ENCODE results near the gene SCYL2.

Gene SCYL2

DNA sequence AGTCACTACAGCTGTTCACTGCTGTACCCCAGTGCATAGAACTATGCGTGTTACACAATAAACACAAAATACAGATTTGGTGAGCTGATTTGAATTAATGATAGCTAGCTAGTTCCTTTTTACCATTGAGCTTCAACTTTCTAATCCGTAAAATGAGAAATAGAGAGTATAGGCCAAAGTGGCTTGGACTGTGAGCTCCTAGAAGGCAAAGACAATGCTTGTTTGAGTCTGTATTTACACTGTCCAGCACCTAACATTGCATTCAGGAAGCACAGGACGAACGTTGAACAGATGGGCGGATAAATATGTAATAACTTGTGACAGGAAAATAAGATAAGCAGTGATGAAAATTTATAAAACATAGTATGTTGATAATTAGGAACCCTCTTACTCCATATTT is 121.4 kb downstream of the SCYL2 start:
- H3K4me1 ChIP-seq (ENCODE audit: control insufficient read depth in 1 of 2, insufficient read depth in 2 of 2, low read length in 2 of 2): no peaks in the 10 kb centered on the region
- no peaks in the 10 kb centered on the region for H3K36me3 ChIP-seq (ENCODE audit: control insufficient read depth in 1 of 2, insufficient read depth in 2 of 2, low read length in 2 of 2)
- no peaks in the 10 kb centered on the region for H3K9me3 ChIP-seq (ENCODE audit: control insufficient read depth in 1 of 2, low read length in 2 of 2)
- no peak overlapping the region for H3K9ac ChIP-seq (ENCODE audit: low read depth in 1 of 2, low read length in 2 of 2)
- no peaks in the 10 kb centered on the region for H3K27me3 ChIP-seq (ENCODE audit: control insufficient read depth in 1 of 2, insufficient read depth in 2 of 2, low read length in 2 of 2)
- H3K27ac ChIP-seq (ENCODE audit: low read depth, low read length): no peak overlapping the region
- no peak overlapping the region for H3K4me3 ChIP-seq (ENCODE audit: low read depth in 1 of 2, low read length in 2 of 2)

Measured in duodenal mucosa (tissue), 2 donors.